HL-60/S4 treated with phorbol 12-myristate 13-acetate at 8.2 ng/mL for 4 days and 3 days (cell line): ENCODE data around the gene RNF225.
"Not testable (repeated sequence)": the region's sequence is repeated elsewhere in the genome, so short reads cannot be mapped to it uniquely, and the experiment has no call there.

Experiments used
- in situ Hi-C: fragments of 300-500 bp; cut with MboI; formaldehyde crosslinking; loops from 2 replicates; pipeline ENCODE4 v1.15.0; 2022; ENCODE audit warnings: low sequenced_read_pairs

RNF225 gene

DNA sequence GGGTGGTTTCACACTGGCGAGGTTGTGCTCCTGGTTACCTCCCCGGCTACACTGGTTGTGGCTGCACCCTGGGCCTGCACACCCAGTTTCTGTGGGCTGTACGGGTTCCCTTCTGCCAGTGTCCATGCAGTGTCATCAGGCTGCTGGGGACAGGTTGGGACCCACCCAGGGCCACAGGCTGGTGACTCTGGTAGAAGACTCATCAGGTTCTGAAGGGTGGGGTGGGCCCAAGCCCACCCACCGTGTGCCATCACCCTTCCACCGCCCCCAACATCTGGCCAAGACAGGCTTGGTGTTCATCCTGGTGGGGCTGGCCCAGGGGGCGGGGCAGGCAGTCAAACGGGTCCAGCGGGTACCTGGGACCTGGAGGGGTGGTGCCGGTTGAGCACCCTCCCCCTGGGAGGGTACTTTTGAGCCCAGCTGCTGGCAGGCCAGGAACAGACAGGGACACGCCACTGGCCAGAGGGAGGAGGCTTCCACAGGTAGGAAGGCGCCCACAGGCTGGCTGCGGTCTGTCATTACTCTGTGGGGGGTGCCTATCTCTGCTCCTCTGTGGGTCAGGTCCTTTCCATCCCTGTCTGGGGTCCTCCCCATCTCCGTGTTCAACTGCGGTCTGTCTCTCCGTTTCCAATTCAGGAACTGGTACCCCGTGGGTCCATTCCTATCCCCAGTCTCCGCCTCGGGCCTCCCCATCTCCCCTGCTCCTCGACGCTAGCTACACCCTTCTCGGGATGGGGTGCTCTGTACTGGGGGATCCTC, at the start of gene RNF225:
Gene RNF225 (plus strand): TSS at position 437 of the 759 bp plus-strand sequence. CDS start 434 bp downstream, outside the sequence.
- in situ Hi-C loops, result no loop called here

DNA sequence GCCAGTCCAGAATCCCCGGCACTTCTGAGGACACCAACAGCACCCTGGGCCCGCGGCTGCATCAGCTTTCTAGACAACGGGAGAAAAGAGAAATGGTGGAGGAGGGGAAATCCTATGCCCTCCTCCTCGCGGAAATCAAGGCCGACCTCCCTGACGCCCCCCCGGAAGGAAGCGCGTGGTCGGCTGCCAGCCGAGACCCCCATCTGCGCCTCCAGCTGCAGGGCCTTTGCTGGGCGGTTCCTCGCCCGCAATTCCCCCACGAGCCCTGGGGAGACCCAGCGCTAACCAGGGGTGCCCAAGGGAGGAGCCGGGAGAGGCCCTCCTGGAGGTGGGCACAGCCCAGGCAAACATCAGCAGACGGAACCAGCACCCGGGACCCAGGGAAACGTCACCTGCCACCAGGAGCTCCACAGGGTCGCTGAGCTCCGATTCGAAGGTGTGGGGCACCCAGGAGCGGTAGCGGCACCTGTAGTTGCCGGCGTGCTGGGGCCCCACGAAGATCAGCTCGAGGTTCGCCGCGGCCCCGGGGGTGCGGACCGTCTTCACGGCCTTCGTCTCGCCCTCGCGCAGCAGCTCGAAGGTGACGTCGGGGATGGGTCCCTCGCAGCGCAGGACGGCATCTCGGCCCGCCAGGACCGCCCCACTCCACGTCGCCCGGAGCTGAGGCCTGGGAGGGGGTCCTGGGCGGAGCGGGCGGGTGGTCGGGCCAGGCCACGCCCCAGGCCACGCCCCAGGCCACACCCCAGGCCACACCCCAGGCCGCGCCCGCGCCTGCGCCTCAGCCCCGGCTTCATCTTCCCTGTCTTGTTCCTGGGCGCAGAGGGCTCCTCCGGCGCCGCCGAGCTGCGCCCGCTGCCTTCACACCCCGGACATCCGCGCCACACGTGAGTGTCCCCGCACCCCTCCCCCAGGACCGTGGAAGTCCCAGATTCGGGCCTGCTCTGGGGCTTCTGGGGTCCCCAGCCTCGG, 48.2 kb upstream of the RNF225 start:
- in situ Hi-C loops, result no loop called here

DNA sequence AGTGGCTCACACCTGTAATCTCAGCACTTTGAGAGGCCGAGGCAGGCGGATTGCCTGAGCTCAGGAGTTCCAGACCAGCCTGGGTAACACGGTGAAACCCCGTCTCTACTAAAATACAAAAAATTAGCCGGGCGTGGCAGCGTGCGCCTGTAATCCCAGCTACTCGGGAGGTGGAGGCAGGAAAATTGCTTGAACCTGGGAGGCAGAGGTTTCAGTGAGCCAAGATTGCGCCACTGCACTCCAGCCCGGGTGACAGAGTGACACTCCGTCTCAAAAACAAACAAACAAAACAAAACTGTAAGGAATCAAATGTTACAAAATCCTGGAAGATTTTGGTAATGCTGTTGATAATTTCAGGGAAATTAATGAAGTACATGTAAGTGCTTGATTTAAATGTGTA, 47.4 kb upstream of the RNF225 start:
- in situ Hi-C loops, result not testable (repeated sequence)

- in situ Hi-C loops, result no loop called here
Measured at GRCh38 chr19:58349590-58349989, 45.9 kb upstream of the RNF225 start.

DNA sequence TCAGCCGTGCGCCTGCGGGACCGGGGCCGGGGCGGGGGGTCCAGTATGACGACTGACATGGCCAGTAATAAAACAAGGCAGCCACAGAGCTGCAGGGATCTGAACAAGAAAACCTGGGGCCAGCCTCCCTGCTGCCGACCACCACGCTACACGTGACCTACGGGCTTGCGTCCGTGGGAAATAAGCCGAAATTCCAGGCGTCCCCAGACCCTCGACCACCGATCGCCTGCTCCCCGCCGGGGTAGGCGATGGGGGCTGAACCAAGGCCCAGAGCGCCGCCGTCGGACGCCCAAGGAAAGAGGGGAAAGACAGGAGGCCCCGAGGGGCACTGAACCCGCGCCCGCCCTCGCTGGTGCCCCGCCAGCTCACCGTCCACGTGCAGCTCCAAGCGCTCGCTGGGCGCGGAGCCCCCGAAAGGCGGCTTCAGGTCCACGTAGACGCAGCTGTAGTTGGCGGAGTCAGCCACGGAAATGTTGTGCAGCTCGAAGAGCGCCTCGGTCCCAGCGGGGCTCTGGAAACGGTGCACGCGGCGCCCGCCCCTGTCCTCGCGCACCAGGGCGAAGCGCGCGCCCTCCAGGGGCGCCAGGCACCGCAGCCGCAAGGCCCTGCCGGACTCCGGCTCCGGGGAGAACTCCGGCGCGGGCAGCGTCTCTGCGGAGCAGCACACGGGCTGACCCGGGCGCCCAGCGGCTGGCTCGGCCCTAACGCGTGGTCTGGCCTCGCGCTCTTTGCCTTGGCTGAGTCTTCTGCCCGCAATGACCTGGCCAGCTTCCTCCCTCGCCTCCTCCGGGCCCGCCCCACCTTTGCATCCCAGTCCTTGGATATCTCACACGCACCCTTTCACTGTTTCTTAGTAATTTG, 45.2 kb upstream of the RNF225 start:
- in situ Hi-C loops, result no loop called here

DNA sequence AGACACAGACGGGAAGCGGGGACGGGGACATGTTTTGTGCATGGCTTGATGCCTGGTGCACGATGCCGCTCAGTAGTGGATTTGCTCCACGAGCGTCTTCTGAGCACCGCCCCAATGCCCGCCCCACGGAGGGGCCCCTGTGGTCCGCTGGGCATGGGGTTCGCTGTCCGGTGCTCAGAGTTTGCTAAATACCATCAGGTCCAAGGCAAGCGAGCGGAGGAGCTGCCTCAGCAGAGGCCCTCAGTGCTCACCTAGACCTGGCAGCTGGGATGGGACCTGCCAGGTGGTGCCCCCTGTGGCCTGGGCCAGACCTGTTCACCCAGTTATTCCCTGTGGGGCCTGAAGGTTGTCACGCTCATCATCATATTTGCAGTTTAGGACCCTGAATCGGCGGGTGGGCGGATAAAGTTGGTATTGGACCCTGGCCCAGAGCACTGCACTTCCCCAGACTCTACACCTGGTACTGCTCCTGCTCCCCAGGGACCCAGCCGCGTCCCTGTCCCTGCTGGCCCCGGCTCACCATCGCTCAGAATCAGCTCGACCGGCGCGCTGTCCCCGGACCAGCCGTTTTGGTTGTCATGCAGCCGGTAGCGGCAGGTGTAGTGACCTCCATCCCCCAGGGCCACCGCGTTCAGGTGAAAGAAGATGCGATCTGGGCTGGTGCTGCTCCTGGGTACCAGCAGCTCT, 44.4 kb upstream of the RNF225 start:
- in situ Hi-C loops, result no loop called here

GRCh38 chr19:58351558-58351878, 43.9 kb upstream of the RNF225 start:
- in situ Hi-C loops, result no loop called here

- in situ Hi-C loops, result no loop called here
Measured at GRCh38 chr19:58351990-58352755, 43.3 kb upstream of the RNF225 start.

GRCh38 chr19:58352760-58353671, 42.4 kb upstream of the RNF225 start, which contains the start of gene A1BG:
TSS of gene A1BG (minus strand) at chr19:58353492. CDS start at chr19:58353437, 55 bp downstream.
- in situ Hi-C loops, result no loop called here

- in situ Hi-C loops, result no loop called here
Measured at GRCh38 chr19:58353717-58354477, 41.6 kb upstream of the RNF225 start.

DNA sequence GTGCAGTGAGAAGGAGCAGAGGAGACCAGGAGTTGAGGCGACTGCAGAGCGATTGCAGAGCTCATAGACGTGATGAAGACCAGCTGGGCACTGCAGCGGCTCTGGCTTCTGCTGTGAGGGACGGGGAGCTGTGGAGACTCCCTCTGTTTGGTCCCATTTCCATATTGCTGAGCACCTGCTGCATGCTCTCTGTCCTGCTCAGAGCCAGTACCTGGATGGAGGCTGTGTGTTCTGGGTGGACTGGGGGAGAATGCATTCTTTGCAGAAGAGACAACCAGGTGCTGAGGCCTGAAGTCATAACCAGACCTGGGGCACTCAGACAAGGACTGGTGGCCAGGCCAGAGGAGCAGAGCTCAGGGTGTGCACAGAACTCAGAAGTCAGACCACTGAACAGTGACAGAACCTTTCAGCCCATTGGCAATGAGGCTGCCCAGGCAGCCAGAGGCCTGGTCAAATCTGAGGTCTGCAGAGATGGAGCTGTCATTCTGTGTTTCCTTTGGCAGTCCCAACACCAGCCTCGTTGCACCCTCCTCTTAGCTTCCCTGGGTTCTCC, 40.9 kb upstream of the RNF225 start:
- in situ Hi-C loops, result no loop called here

- in situ Hi-C loops, result no loop called here
Measured at GRCh38 chr19:58355215-58355796, 40.1 kb upstream of the RNF225 start.

DNA sequence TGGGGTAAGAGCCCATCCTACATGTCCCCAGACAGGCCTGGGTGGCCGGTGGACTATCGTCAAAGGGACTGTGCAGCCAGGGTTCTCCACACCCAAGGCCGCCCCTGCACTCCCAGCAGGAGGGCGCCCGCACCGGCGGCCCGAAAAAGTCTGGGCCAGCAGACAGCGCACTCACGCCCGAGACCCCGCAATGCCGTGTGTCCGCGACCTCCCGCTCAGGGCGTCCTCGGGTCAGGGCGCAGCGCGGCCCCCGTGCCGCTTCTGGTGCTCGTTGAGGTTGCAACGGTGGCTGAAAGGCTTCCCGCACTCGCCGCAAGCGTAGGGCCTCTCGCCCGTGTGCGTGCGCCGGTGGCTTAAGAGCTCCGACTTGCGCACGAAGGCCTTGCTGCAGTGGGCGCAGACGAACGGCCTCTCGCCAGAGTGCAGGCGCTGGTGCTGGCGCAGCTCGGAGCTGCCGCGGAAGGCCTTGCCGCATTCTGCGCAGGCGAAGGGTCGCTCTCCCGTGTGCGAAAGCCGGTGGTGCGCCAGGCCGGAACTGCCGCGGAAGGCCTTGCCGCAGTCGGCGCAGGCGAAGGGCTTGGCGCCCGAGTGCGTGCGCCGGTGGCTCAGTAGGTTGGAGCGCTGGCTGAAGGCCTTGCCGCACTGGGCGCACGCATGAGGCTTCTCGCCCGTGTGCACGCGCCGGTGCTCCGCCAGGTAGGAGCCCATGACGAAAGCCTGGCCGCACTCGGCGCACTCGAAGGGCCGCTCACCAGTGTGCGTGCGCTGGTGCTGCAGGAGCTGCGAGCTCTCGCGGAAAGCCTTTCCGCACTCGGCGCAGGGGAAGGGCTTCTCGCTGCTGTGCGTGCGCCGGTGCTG, 39.3 kb upstream of the RNF225 start:
- in situ Hi-C loops, result no loop called here

GRCh38 chr19:58356766-58357480, 38.5 kb upstream of the RNF225 start:
- in situ Hi-C loops, result no loop called here

- in situ Hi-C loops, result no loop called here
Measured at GRCh38 chr19:58357481-58358145, 37.8 kb upstream of the RNF225 start.
